NCI-H345 (cell line): ENCODE measurements around the gene PLAAT5.
"Not testable (repeated sequence)": the region's sequence is repeated elsewhere in the genome, so short reads cannot be mapped to it uniquely, and the experiment has no call there.

Experiments used
- DNase-seq: peaks from one replicate; lab custom pipeline; 2025; lab: John Stamatoyannopoulos, UW

Gene PLAAT5

DNA sequence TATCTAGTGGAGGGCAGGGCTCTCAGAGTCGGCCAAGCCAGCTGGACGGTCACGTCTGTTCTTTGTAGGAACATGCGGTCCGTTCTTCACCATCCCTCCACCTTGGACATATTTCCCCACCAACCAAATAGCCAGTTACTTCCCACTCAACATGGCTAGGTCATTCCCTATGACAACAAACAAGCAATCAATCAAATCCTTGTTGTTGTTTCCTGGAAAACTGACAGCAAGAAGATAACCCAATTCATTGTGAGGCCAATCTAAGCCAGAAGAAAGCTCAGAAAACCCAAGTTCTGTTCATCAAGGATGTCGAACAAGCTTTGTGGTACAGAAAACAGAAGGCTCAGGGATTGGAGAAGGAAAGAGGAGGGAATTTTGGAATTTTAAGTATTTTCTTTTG, 10.9 kb downstream of the PLAAT5 start:
- DNase-seq, result no peak

DNA sequence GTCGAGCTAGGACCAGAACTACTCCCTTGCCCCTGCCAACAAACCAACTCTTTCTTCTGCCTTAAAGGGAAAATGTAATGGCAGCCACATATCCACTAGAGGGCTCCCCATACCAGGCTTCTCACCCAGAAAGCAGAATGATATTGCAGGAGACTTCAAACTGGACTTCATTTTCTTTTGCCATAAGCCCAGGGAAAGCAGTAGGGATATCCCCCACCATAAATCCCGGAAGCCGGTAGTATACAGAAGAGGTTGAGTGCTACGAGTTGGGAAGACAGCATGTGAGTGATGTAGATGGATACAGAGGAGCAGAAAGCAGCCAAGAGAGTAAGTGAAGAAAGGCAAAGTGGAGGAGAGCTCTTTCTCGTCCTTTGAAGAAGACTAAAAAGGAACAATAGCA, 12.1 kb downstream of the PLAAT5 start:
- peak; percentile 32 for DNase-seq

DNA sequence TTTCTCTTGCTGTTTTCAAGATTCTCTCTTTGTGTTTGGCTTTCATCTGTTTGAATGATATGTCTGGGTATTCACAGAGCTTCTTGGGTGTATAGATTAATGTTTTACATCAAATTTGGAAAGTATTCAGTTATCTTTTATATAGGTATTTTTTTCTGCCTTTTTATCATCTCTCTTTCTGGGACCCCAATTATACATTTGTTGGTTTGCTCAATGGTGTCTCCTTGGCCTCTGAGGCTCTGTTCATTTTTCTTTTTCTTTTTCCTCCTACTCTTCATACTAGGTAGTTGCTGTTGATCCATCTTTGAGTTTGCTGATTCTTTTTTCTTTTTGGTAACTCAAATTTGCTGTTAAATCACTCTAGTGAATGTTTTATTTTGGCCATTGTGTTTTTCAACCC, 14.3 kb downstream of the PLAAT5 start:
- no peak for DNase-seq

DNA sequence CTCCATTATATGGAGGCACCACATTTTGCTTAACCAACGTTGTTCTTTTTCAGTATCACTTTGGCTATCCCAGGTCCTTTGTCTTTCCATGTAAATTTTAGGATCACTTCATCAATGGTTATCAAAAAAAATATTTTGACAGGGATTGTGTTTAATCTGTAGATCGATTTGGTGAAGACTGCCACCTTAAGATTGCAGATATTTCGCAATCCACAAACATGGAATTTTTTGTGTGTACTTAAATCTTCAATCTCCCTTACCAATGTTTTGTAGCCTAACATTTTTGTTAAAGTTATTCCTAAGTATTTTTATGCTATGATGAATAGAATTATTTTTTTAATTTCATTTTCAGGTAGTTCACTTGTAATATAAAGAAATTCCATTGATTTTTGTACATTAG, 18.6 kb downstream of the PLAAT5 start:
- DNase-seq, result no peak

DNA sequence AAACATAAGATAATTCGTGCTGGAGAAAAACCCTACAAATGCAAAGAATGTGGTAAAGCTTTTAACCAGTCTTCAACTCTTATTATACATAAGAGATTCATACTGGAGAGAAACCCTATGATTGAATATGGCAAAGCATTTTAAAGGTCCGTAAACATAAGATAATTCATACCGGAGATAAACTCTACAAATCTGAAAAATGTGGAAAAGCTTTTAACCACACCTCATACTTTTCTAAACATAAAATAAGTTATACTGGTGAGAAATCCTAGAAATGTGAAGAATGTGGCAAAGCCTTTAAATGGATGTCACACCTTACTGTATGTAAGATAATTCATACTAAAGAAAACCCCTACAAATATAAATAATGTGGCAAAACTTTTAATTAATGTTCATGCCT, 20.7 kb downstream of the PLAAT5 start:
- no peak for DNase-seq

DNA sequence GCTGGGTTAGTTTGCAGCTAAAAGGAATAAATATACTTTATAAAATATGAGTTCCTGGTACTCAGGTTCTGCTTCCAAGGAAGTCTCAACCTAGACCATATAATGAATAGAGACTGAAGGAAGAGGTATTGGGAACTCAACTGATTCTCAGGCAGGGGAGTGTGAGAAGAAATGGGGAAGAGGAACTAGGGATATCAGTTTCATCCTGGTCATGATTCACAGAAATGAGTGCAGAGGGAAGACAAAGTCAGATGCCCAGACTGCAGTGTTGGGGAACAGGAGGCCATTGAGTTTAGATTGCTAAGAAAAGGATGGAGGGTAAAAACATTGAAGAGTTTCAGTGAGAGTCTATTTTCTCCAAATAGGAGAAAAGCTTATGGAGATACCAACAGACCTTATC, 28.8 kb downstream of the PLAAT5 start:
- DNase-seq, result no peak

DNA sequence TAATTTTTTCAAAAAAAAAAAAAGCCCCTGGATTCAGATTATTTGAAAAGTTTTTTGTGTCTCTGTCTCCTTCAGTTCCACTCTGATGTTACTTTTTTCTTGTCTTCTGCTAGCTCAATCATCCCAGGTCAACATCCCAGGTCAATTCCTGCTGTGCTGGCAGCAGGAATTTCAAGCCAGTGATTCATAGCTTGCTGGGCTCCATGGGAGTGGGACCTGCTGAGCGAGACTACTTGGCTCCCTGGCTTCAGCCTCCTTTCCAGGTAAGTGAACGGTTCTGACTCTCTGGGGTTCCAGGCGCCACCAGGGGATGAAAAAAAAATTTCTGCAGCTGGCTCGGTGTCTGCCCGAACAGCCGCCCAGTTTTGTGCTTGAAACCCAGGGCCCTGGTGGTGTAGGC, 31.4 kb downstream of the PLAAT5 start:
- DNase-seq, result no peak

DNA sequence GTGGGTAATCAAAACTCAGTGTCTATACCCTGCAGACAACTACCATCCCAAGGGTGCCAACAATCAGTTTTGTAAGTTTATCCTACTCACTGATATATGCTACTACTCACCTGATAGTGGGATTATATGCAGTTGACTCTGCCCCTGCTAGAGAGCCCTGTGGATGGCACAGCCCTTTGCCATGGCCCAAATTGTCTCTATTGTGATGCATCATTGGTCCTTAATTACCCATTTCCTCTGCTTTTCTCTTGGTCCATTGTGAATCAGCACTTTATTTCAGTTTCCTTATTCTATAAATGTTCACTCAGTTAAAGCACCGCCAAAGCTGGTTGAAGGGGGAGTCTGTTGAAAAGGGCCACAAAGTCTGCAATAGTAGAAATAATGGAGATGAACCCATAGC, 42.3 kb downstream of the PLAAT5 start:
- no peak for DNase-seq

DNA sequence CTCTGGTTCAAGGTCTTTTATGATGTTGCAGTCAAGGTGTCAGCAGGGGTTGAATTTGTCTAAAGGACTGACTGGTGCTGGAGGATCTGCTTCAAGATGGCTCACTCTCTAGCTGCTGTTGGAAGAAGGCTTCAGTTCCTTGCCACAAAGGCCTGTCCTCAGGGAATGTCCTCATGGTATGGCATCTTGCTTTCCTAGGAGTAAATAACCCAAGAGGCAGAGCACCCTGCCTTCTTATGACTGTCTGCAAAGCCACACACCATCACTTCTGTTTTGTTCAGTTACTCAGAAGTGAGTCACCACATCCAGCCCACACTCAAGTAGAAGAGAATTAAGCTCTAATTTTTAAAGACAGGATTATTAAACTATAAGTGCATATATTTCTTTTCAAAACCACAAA, 45.2 kb downstream of the PLAAT5 start:
- no peak for DNase-seq

DNA sequence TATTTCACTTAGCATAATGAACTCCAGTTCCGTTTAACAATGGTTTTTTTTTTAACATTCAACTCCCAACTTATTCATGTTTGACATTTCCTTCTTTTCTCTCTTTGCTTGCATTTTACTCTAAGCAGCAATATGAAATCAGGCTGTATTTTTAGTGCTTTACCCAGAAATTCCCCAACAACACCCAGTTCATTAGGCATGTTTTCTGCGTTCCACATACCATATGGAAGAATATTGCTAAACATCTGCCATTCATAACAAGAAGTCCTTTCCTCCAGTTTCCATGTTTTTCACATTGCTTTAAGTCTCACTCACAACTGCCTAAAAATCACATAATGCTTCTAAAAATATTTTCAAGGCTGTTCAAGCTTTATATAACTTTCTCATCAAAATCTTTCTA, 45.8 kb downstream of the PLAAT5 start:
- DNase-seq, result no peak

DNA sequence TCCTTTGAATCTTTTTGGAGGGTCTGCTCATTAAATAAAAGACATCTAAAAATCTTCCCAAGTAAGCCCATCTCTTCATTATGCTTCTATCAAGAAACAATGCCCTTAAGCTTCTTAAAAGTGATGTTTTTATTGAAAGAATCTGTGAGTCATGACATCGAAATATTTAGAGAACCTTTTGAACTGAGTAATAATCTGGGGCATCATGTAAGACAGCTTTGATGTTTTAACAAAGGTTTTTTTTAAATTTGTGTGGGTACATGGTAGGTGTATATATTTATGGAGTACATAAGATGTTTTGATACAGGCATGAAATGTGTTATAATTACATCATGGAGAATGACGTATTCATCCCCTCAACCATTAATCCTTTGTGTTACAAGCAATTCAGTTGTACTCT, 46.8 kb downstream of the PLAAT5 start:
- no peak for DNase-seq

DNA sequence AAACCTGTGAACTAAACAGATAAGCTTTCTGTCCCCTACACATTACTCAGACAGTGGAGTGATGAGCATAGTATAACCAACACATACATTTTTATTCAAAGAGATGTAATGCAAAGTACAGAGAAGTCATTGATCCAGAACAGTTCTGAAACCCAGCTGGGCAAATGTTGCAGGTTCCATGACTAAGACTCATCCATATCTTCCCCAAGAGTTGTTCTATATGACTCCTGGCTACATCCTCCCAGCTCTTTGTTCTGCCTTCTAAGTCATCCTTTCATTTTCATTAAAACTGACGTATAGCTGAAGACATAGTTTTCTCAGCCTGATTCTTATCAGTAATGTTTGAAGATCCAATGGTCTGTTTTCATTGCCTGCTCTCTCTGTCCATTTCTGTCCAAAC, 47.3 kb downstream of the PLAAT5 start:
- DNase-seq, result no peak

DNA sequence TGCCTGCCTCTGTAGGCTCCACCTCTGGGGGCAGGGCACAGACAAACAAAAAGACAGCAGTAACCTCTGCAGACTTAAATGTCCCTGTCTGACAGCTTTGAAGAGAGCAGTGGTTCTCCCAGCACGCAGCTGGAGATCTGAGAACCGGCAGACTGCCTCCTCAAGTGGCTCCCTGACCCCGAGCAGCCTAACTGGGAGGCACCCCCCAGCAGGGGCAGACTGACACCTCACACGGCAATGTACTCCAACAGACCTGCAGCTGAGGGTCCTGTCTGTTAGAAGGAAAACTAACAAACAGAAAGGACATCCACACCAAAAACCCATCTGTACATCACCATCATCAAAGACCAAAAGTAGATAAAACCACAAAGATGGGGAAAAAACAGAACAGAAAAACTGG, 55.1 kb downstream of the PLAAT5 start:
- not testable (repeated sequence) for DNase-seq

DNA sequence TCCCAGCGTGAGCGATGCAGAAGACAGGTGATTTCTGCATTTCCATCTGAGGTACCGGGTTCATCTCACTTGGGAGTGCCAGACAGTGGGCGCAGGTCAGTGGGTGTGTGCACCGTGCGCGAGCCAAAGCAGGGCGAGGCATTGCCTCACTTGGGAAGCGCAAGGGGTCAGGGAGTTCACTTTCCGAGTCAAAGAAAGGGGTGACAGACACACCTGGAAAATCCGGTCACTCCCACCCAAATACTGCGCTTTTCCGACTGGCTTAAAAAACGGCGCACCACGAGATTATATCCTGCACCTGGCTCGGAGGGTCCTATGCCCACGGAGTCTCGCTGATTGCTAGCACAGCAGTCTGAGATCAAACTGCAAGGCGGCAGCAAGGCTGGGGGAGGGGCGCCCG, 55.6 kb downstream of the PLAAT5 start:
- DNase-seq, result not testable (repeated sequence)

DNA sequence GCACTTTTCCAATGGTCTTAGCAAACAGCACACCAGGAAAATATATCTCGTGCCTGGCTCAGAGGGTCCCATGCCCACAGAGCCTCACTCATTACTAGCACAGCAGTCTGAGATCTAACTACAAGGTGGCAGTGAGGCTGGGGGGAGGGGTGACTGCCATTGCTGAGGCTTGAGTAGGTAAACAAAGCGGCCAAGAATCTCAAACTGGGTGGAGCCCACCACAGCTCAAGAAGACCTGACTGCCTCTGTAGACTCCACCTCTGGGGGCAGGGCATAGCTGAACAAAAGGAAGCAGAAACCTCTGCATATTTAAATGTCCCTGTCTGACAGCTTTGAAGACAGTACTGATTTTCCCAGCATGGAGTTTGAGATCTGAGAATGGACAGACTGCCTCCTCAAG, 60.2 kb downstream of the PLAAT5 start:
- DNase-seq, result not testable (repeated sequence)

DNA sequence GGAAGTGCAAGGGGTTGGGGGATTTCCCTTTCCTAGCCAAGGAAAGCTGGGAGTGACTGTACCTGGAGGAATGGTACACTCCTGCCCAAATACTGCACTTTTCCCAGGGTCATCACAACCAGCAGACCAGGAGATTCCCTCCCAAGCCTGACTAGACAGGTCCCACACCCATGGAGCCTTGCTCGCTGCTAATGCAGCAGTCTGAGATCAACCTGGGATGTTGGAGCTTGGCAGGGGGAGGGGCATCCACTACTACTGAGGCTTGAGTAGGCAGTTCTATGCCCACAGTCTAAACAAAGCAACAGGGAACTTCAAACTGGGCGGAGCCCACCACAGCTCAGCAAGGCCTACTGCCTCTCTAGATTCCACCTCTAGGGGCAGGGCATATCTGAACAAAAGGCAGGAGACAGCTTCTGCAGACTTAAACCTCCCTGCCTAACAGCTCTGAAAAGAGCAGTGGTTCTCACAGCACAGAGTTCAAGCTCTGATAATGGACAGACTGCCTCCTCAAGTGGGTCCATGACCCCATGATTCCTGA, 62.9 kb downstream of the PLAAT5 start:
- DNase-seq, result no peak

DNA sequence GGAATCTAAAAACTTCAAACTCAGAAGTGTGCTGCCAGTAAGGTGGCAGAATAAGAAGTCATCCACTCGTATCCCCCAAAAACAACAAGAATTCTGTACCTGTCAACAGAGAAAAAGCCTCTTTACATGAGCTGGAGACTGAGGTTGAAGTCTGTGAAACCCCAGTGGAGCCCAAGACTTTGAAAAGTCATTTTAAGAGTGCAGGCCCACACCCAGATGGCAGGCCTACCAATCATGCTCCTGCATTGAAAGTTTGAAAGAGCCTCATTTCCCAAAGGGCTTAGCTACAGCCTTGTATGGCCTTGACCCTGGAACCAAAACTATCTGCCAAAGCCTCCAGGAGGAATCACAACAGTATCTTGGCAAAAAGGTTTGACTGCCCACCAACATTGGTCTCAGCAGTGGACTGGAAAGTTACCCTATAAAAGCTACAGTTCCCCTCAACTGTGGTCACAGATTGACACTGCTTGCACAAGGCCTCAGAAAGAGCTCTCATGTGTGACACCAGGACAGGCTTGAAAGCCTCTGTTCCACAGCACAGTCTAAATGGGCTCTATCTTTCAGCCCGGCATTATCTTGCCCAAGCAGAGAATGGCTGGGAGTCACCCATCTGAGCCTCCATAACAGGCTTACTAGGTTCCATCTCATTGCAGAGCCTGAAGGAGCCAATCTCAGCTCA, 73.7 kb downstream of the PLAAT5 start:
- DNase-seq, result no peak
